Ishikawa (cell line): ENCODE measurements around the gene GUCD1.

ENCODE experiments used
- CEBPB ChIP-seq: IDR thresholded peaks from 2 replicates; pipeline ENCODE4 v1.6.1; 2012
- CREB1 ChIP-seq: IDR thresholded peaks from 2 replicates; pipeline ENCODE4 v1.6.1; 2012; ENCODE audit warnings: low read depth
- EP300 ChIP-seq: IDR thresholded peaks from 2 replicates; pipeline ENCODE4 v1.6.1; 2012; ENCODE audit warnings: borderline replicate concordance
- FOXM1 ChIP-seq: IDR thresholded peaks from 2 replicates; pipeline ENCODE4 v1.6.1; 2012; ENCODE audit warnings: low read depth, borderline replicate concordance
- RAD21 ChIP-seq: IDR thresholded peaks from 2 replicates; pipeline ENCODE4 v1.6.1; 2012; ENCODE audit warnings: low read depth
- REST ChIP-seq: IDR thresholded peaks from 2 replicates; pipeline ENCODE4 v1.6.1; 2012; ENCODE audit warnings: low read depth, mild to moderate bottlenecking
- TAF1 ChIP-seq: IDR thresholded peaks from 2 replicates; pipeline ENCODE4 v1.6.1; 2012; ENCODE audit warnings: low read depth, mild to moderate bottlenecking
- TCF12 ChIP-seq: IDR thresholded peaks from 2 replicates; pipeline ENCODE4 v1.6.1; 2012; ENCODE audit warnings: low read depth
- TEAD4 ChIP-seq: IDR thresholded peaks from 2 replicates; pipeline ENCODE4 v1.6.1; 2012
- YY1 ChIP-seq: IDR thresholded peaks from 2 replicates; pipeline ENCODE4 v1.6.1; 2012; ENCODE audit warnings: low read depth
- TF ChIP-seq, protein P1 (sequence below): IDR thresholded peaks from 2 replicates; pipeline ENCODE4 v1.6.1; 2012

GRCh38 chr22:24515027-24515338 lies 40.0 kb downstream of the GUCD1 start:
- TF ChIP-seq TCF12 (no peak), EP300 (no peak), CREB1 (no peak), CEBPB (no peak), RAD21 (no peak), YY1 (no peak), TEAD4 (no peak), REST (no peak), TAF1 (no peak), FOXM1 (no peak)
- TF ChIP-seq, protein P1, sequence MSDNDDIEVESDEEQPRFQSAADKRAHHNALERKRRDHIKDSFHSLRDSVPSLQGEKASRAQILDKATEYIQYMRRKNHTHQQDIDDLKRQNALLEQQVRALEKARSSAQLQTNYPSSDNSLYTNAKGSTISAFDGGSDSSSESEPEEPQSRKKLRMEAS: no peak
